Breast epithelium (tissue), 4 donors: Measurements from ENCODE around the gene SLC4A2. TPM values are rescaled to one million over a fixed set of nuclear protein-coding genes. Genes with fewer than 3 reads are reported as not detected.
A peak's percentile ranks its signal among the peaks of the same experiment; 100 is the strongest.

Experiments
- DNase-seq, 2 donors: peaks; one replicate each; pipeline ENCODE4 v3.0.0-alpha.2; 2019; ENCODE audit warnings: low spot score in 2 of 2
- H3K27ac ChIP-seq, 2 donors: fragments of 200-600 bp; sonication (generic) in 1 of 2; one replicate each; pipeline ENCODE4 v1.5.1; 2016 to 2019; ENCODE audit warnings: mild to moderate bottlenecking in 1 of 2
- H3K27me3 ChIP-seq, 2 donors: fragments of 200-600 bp; sonication (generic) in 1 of 2; one replicate each; pipeline versions ENCODE4 v1.5.1 to v1.6.0; 2017 to 2019; ENCODE audit warnings: control low read depth in 1 of 2, mild to moderate bottlenecking in 1 of 2
- H3K36me3 ChIP-seq: fragments of 200-600 bp; one replicate; pipeline ENCODE4 v1.5.1; 2019
- H3K4me1 ChIP-seq, 2 donors: fragments of 200-600 bp; sonication (generic); one replicate each; pipeline ENCODE4 v1.5.1; 2016 to 2019; ENCODE audit warnings: control low read depth in 1 of 2
- H3K4me3 ChIP-seq, 3 donors: fragments of 200-600 bp; sonication (generic); 1 replicate in 2 of 3; 2 replicates in 1 of 3; pipeline ENCODE4 v1.5.1; 2016 to 2019; ENCODE audit warnings: mild to moderate bottlenecking in 3 of 3, moderate library complexity in 2 of 3
- H3K9me3 ChIP-seq, 2 donors: fragments of 200-600 bp; sonication (generic) in 1 of 2; one replicate each; pipeline ENCODE4 v1.5.1; 2016 to 2019; ENCODE audit warnings: control low read depth in 1 of 2
- POLR2A ChIP-seq: fragments of 450-650 bp; IDR thresholded peaks from one replicate; pipeline ENCODE4 v1.6.1; 2016; ENCODE audit warnings: antibody characterized with exemption, mild to moderate bottlenecking, moderate library complexity
- POLR2AphosphoS5 ChIP-seq, 3 donors: sonication (generic); formaldehyde crosslinking; IDR thresholded peaks; one replicate each; pipeline ENCODE4 v1.6.1; 2017; ENCODE audit warnings: antibody characterized with exemption in 3 of 3
- intact Hi-C: fragments of 100-400 bp; cut with DNase I; formaldehyde crosslinking; loops from one replicate; pipeline ENCODE4 v1.15.1; 2023; ENCODE audit warnings: low total_unique reads
- total RNA-seq, 3 donors: library from RNA; depleted of rRNA; stranded (reverse); fragments of >200 nt; gene quantifications; one replicate each; pipeline ENCODE4 v1.1.0, GENCODE V29; 2016
- TF ChIP-seq, protein P1 (sequence below), 3 donors: fragments of 450-650 bp; IDR thresholded peaks; one replicate each; pipeline ENCODE4 v1.5.1; 2016 to 2017; ENCODE audit warnings: antibody characterized with exemption in 3 of 3, mild to moderate bottlenecking in 3 of 3, moderate library complexity in 3 of 3

SLC4A2 gene
- total RNA-seq, 3 donors from 2014 or later: 83.2 to 101 (median 92.8) TPM

DNA sequence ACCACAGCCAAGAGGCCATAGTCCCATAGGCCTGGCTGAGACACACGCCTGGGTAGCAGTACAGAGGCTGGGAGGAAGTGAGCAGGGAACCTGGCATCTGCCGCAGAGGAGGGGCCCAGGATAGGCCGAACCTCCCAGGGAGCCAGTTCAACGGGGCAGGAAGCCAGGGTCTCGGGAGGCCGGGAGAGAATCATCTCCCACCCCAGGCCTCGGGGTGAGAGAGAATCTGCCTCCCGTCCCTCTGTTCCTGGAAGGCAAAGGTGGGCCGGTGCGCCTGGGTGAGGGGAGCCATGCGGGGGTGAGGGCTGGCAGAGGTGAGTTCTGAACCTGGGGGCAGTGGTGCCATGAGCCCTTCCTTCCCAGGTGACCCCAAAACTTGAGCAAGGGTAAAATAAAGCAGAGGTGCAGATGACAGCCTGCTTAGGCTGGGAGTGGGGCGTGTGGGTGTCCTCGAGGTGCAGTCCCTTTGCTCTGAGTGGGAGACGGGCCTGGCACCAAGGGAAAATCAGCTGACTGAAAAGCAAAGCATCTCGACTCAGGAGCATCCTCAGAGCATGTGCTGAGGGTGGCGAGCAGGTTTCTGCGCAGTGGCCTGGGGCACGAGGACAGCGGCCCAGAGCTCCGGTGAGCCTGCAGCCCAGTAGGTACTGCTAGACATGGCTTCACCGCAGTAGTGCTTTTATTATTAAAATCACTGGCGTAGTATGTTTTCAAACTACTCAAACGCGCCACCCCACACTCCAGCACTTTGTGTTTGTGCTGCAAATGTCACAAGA lies 42.4 kb downstream of the SLC4A2 start:
- Histone ChIP-seq H3K9me3 (no peaks in the 10 kb centered on the region), H3K27me3 (no peaks in the 10 kb centered on the region), H3K36me3 (no peaks in the 10 kb centered on the region), H3K4me3 (no peak overlapping the region), H3K27ac (peak overlapping the region in 1 of 2 donors; percentile 19), H3K4me1 (no peaks in the 10 kb centered on the region)
- no peak for DNase-seq
- intact Hi-C loops: no loop called here
- TF ChIP-seq POLR2A (no peak), POLR2AphosphoS5 (IDR thresholded peaks at IDR 0.05) (no peak)
- TF ChIP-seq, protein P1, sequence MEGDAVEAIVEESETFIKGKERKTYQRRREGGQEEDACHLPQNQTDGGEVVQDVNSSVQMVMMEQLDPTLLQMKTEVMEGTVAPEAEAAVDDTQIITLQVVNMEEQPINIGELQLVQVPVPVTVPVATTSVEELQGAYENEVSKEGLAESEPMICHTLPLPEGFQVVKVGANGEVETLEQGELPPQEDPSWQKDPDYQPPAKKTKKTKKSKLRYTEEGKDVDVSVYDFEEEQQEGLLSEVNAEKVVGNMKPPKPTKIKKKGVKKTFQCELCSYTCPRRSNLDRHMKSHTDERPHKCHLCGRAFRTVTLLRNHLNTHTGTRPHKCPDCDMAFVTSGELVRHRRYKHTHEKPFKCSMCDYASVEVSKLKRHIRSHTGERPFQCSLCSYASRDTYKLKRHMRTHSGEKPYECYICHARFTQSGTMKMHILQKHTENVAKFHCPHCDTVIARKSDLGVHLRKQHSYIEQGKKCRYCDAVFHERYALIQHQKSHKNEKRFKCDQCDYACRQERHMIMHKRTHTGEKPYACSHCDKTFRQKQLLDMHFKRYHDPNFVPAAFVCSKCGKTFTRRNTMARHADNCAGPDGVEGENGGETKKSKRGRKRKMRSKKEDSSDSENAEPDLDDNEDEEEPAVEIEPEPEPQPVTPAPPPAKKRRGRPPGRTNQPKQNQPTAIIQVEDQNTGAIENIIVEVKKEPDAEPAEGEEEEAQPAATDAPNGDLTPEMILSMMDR (IDR thresholded peaks at IDR 0.05): no peak

DNA sequence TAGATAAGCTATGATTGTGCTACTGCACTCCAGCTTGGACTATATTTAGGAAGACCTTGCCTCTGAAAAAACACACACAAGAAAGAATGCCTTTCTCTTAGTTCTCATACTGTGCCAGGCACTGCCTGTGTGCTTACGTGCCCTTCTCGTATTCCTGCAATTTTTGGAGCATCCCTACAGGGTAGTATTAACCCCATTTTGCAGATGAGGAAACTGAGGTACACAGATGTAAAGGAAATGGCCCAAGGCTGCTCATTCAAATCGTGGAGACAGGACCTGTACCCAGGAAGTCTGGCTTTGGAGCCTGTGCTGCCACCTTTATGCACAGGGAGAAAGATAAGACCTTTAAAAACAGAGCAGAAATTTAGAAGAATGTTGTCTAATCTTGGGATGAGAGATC lies 43.6 kb downstream of the SLC4A2 start:
- intact Hi-C loops: no loop called here
- Histone ChIP-seq H3K36me3 (no peaks in the 10 kb centered on the region), H3K27ac (no peak overlapping the region), H3K27me3 (no peaks in the 10 kb centered on the region), H3K9me3 (no peaks in the 10 kb centered on the region), H3K4me1 (no peaks in the 10 kb centered on the region), H3K4me3 (no peak overlapping the region)
- no peak for DNase-seq
- no peak for TF ChIP-seq POLR2A
- no peak for TF ChIP-seq POLR2AphosphoS5 (IDR thresholded peaks at IDR 0.05)
- TF ChIP-seq, protein P1 (IDR thresholded peaks at IDR 0.05): no peak

DNA sequence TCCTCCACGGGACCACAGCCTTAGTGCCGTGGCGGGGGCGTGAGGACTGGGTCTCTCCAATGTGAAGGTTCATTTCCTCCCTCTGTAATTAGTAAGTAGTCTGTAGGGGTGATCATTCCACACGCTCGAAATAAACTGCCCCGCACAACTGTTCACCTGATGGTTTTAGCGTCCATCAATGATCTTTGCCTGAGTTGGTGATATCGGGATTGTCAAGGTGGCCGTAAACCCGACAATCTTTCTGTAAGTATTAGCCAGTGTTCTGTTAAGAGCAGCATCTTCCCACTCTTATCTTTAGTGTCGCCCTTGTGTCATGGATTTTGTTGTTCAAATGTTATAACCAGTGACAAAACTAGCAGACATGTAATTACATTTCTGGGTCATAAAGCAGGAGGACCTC lies 44.6 kb downstream of the SLC4A2 start:
- TF ChIP-seq POLR2A (no peak), POLR2AphosphoS5 (IDR thresholded peaks at IDR 0.05) (no peak)
- TF ChIP-seq, protein P1 (IDR thresholded peaks at IDR 0.05): no peak
- no peaks in the 10 kb centered on the region for H3K27me3 ChIP-seq
- H3K4me1 ChIP-seq: no peaks in the 10 kb centered on the region
- no peaks in the 10 kb centered on the region for H3K36me3 ChIP-seq
- H3K27ac ChIP-seq: no peak overlapping the region
- intact Hi-C loops: no loop called here
- no peak overlapping the region for H3K4me3 ChIP-seq
- no peak for DNase-seq
- H3K9me3 ChIP-seq: no peaks in the 10 kb centered on the region

DNA sequence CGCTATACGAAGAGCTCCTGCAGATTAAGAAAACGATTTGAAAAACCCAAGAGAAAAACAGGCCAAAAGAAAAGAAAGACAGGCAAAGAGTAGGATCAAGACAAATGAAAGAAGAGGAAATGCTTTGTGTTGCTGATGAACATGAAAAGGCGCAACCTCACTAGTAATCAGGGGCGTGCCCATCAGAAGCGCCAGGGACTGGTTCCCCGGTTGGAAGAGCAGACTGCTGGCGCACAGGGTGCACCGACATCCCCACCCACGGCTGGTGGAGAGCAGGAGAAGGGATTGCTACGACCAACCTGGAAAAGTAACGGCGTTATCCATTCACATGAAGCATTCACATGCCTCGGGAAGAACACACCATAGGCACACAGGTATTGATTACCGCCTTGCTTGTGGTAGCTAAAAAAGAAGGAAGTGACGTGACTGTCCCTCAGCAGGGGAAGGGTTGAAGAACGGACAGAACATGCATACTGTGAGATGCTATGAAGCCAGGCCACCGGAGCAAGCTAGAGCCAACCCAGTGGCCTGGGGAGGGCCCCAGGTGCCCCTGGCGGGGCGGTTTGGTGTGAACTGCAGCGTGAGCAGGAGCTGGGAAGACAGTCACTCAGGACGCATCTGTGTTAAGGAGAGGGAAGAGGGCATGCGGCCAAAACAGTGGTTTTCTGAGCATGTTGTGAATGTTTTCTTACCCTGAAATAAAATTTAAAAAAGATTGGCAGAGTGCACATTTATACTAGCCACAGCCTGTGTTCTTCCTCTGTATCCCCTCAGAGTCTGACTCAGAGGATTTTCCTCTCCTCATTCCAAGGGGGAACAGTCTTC lies 45.2 kb downstream of the SLC4A2 start:
- intact Hi-C loops: no loop called here
- no peaks in the 10 kb centered on the region for H3K27me3 ChIP-seq
- H3K36me3 ChIP-seq: no peaks in the 10 kb centered on the region
- no peaks in the 10 kb centered on the region for H3K4me1 ChIP-seq
- H3K4me3 ChIP-seq: no peak overlapping the region
- no peak overlapping the region for H3K27ac ChIP-seq
- TF ChIP-seq POLR2A (no peak), POLR2AphosphoS5 (IDR thresholded peaks at IDR 0.05) (no peak)
- TF ChIP-seq, protein P1 (IDR thresholded peaks at IDR 0.05): no peak
- no peak for DNase-seq
- H3K9me3 ChIP-seq: no peaks in the 10 kb centered on the region

DNA sequence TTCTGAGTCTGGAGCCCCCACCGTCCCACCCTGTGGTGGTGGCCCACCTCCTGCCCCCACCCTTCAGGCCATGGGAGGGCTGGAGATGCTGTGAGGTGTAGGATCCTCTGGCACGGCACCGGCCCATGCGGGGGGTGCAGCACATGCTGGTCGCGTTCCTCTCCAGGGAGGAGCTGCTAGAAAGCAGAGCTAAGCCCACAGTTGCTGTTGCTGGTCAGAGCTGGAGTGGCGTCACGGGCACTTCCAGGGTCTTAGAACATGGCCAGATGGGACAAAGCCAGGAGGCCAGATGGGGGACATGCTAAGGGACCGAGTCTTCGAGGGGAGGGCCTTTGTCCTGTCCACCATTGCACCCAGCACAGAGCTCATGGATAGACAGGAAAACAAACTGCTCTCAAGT lies 48.5 kb downstream of the SLC4A2 start:
- Histone ChIP-seq H3K27ac (peak overlapping the region in 1 of 2 donors; percentile 68), H3K36me3 (no peaks in the 10 kb centered on the region), H3K27me3 (no peaks in the 10 kb centered on the region), H3K9me3 (no peaks in the 10 kb centered on the region), H3K4me3 (no peak overlapping the region), H3K4me1 (peaks cover 0 to 5% of the 10 kb centered on the region in 2 donors)
- intact Hi-C loops: no loop called here
- no peak for DNase-seq
- TF ChIP-seq, protein P1 (IDR thresholded peaks at IDR 0.05): no peak
- no peak for TF ChIP-seq POLR2AphosphoS5 (IDR thresholded peaks at IDR 0.05)
- no peak for TF ChIP-seq POLR2A
